ENCODE data around the gene SCYL3.

SCYL3 gene

GRCh38 chr1:169899519-169900217, 6.0 kb upstream of the SCYL3 start:
- DNase-seq (ENCODE audit: low spot score) = no peak

- DNase-seq (ENCODE audit: low spot score) = no peak
These were observed 2.3 kb upstream of the SCYL3 start for GRCh38 chr1:169896013-169896412.

- DNase-seq (ENCODE audit: low spot score) = peak; percentile 24
These were observed 889 bp upstream of the SCYL3 start for GRCh38 chr1:169894424-169895145.

GRCh38 chr1:169892927-169893644, 610 bp downstream of the SCYL3 start:
- peak; percentile 32 for DNase-seq (ENCODE audit: low spot score)

- no peak for DNase-seq (ENCODE audit: low spot score)
These were observed 1.3 kb downstream of the SCYL3 start for GRCh38 chr1:169892176-169892926.

GRCh38 chr1:169891539-169891885, 2.2 kb downstream of the SCYL3 start:
- DNase-seq (ENCODE audit: low spot score) = no peak

- DNase-seq (ENCODE audit: low spot score) = peak; percentile 65
These were observed 2.7 kb downstream of the SCYL3 start for GRCh38 chr1:169890761-169891538.

GRCh38 chr1:169889871-169890270, 3.8 kb downstream of the SCYL3 start:
- DNase-seq (ENCODE audit: low spot score) = no peak

GRCh38 chr1:169886931-169887330, 6.8 kb downstream of the SCYL3 start:
- DNase-seq (ENCODE audit: low spot score) = no peak

GRCh38 chr1:169886422-169886821, 7.3 kb downstream of the SCYL3 start:
- DNase-seq (ENCODE audit: low spot score) = no peak

GRCh38 chr1:169885207-169885606, 8.5 kb downstream of the SCYL3 start:
- no peak for DNase-seq (ENCODE audit: low spot score)

- no peak for DNase-seq (ENCODE audit: low spot score)
These were observed 9.1 kb downstream of the SCYL3 start for GRCh38 chr1:169884634-169885033.

GRCh38 chr1:169882039-169882511, 11.6 kb downstream of the SCYL3 start:
- DNase-seq (ENCODE audit: low spot score) = no peak

- no peak for DNase-seq (ENCODE audit: low spot score)
These were observed 14.5 kb downstream of the SCYL3 start for GRCh38 chr1:169879034-169879840.

- no peak for DNase-seq (ENCODE audit: low spot score)
These were observed 15.2 kb downstream of the SCYL3 start for GRCh38 chr1:169878498-169878897.

GRCh38 chr1:169877800-169878491, 15.8 kb downstream of the SCYL3 start:
- no peak for DNase-seq (ENCODE audit: low spot score)

GRCh38 chr1:169874229-169874628, 19.5 kb downstream of the SCYL3 start:
- no peak for DNase-seq (ENCODE audit: low spot score)

- no peak for DNase-seq (ENCODE audit: low spot score)
These were observed 20.0 kb downstream of the SCYL3 start for GRCh38 chr1:169873582-169874199.

GRCh38 chr1:169872906-169873305, 20.8 kb downstream of the SCYL3 start:
- DNase-seq (ENCODE audit: low spot score) = no peak

Data from CD4-positive, alpha-beta T cell treated with Interleukin-2 at 100 ng/mL for 4 hours (primary cell).